ENCODE data around the gene NUP42. TPM values are rescaled to one million over a fixed set of nuclear protein-coding genes. Genes with fewer than 3 reads are reported as not detected.

The NUP42 gene
- total RNA-seq, 1 donor from 2014 or later = 60.1 TPM

- Histone ChIP-seq H3K9ac (no peak overlapping the region), H3K79me2 (ENCODE audit: low read depth) (no peaks in the 10 kb centered on the region), H2AFZ (replicated peaks) (no peak overlapping the region), H3K4me2 (no peak overlapping the region), H4K20me1 (ENCODE audit: low read depth) (no peaks in the 10 kb centered on the region), H3F3A (ENCODE audit: low read depth) (no peaks in the 10 kb centered on the region), H3K36me3 (no peaks in the 10 kb centered on the region), H3K27me3 (no peaks in the 10 kb centered on the region), H3K4me3 (no peak overlapping the region), H3K9me3 (ENCODE audit: low read depth) (no peaks in the 10 kb centered on the region), H3K4me1 (no peaks in the 10 kb centered on the region), H3K27ac (no peak overlapping the region)
- DNase-seq (ENCODE audit: low spot score) = no peak
- Mint-ChIP-seq H3K4me3 (no peak overlapping the region), H3K27ac (no peak overlapping the region), H3K4me1 (no peaks in the 10 kb centered on the region), H3K9me3 (no peaks in the 10 kb centered on the region), H3K27me3 (ENCODE audit: insufficient read depth, low read depth) (no peaks in the 10 kb centered on the region), H3K36me3 (peaks cover 9% of the 10 kb centered on the region)
- TF ChIP-seq CTCF (IDR thresholded peaks at IDR 0.05) (no peak), EZH2phosphoT487 (IDR thresholded peaks at IDR 0.05) (no peak)
These were observed 26.0 kb downstream of the NUP42 start for GRCh38 chr7:23207884-23208283.

- Histone ChIP-seq H3F3A (ENCODE audit: low read depth) (no peaks in the 10 kb centered on the region), H4K20me1 (ENCODE audit: low read depth) (no peaks in the 10 kb centered on the region), H2AFZ (replicated peaks) (no peak overlapping the region), H3K36me3 (no peaks in the 10 kb centered on the region), H3K27ac (no peak overlapping the region), H3K4me3 (no peak overlapping the region), H3K27me3 (no peaks in the 10 kb centered on the region), H3K4me1 (no peaks in the 10 kb centered on the region), H3K9me3 (ENCODE audit: low read depth) (no peaks in the 10 kb centered on the region), H3K4me2 (no peak overlapping the region), H3K79me2 (ENCODE audit: low read depth) (no peaks in the 10 kb centered on the region), H3K9ac (no peak overlapping the region)
- no peak for TF ChIP-seq EZH2 (IDR thresholded peaks at IDR 0.05)
- TF ChIP-seq CTCF (IDR thresholded peaks at IDR 0.05) = no peak
- TF ChIP-seq EZH2phosphoT487 (IDR thresholded peaks at IDR 0.05) = no peak
- no peak overlapping the region for H3K27ac Mint-ChIP-seq
- no peaks in the 10 kb centered on the region for H3K9me3 Mint-ChIP-seq
- no peaks in the 10 kb centered on the region for H3K4me1 Mint-ChIP-seq
- DNase-seq (ENCODE audit: low spot score) = no peak
- peaks cover 9% of the 10 kb centered on the region for H3K36me3 Mint-ChIP-seq
- no peaks in the 10 kb centered on the region for H3K27me3 Mint-ChIP-seq (ENCODE audit: insufficient read depth, low read depth)
- H3K4me3 Mint-ChIP-seq = no peak overlapping the region
These were observed 26.5 kb downstream of the NUP42 start for GRCh38 chr7:23208316-23208715.

- Histone ChIP-seq H3K27me3 (no peaks in the 10 kb centered on the region), H3K79me2 (ENCODE audit: low read depth) (no peaks in the 10 kb centered on the region), H3K9me3 (ENCODE audit: low read depth) (no peaks in the 10 kb centered on the region), H3K36me3 (no peaks in the 10 kb centered on the region), H3K27ac (no peak overlapping the region), H2AFZ (replicated peaks) (no peak overlapping the region), H3F3A (ENCODE audit: low read depth) (no peaks in the 10 kb centered on the region), H3K9ac (no peak overlapping the region), H3K4me3 (no peak overlapping the region), H4K20me1 (ENCODE audit: low read depth) (no peaks in the 10 kb centered on the region), H3K4me2 (no peak overlapping the region), H3K4me1 (no peaks in the 10 kb centered on the region)
- TF ChIP-seq EZH2phosphoT487 (IDR thresholded peaks at IDR 0.05) (no peak), EZH2 (IDR thresholded peaks at IDR 0.05) (no peak), CTCF (IDR thresholded peaks at IDR 0.05) (no peak)
- Mint-ChIP-seq H3K9me3 (no peaks in the 10 kb centered on the region), H3K36me3 (peaks cover 6% of the 10 kb centered on the region), H3K4me3 (no peak overlapping the region), H3K27ac (no peak overlapping the region), H3K27me3 (ENCODE audit: insufficient read depth, low read depth) (no peaks in the 10 kb centered on the region), H3K4me1 (no peaks in the 10 kb centered on the region)
- DNase-seq (ENCODE audit: low spot score) = no peak
These were observed 28.7 kb downstream of the NUP42 start for GRCh38 chr7:23210506-23210905.

- H3K27ac Mint-ChIP-seq = no peak overlapping the region
- H3K79me2 ChIP-seq (ENCODE audit: low read depth) = no peaks in the 10 kb centered on the region
- H3K27ac ChIP-seq = no peak overlapping the region
- H3K4me1 ChIP-seq = no peaks in the 10 kb centered on the region
- H3K9ac ChIP-seq = no peak overlapping the region
- H3K4me3 Mint-ChIP-seq = no peak overlapping the region
- H3K27me3 Mint-ChIP-seq (ENCODE audit: insufficient read depth, low read depth) = no peaks in the 10 kb centered on the region
- no peaks in the 10 kb centered on the region for H3K9me3 Mint-ChIP-seq
- DNase-seq (ENCODE audit: low spot score) = no peak
- H3K4me1 Mint-ChIP-seq = no peaks in the 10 kb centered on the region
- TF ChIP-seq CTCF (IDR thresholded peaks at IDR 0.05) (no peak), EZH2phosphoT487 (IDR thresholded peaks at IDR 0.05) (no peak), EZH2 (IDR thresholded peaks at IDR 0.05) (no peak)
- H3K4me3 ChIP-seq = no peak overlapping the region
- no peaks in the 10 kb centered on the region for H3K36me3 ChIP-seq
- H3K9me3 ChIP-seq (ENCODE audit: low read depth) = no peaks in the 10 kb centered on the region
- no peak overlapping the region for H3K4me2 ChIP-seq
- no peaks in the 10 kb centered on the region for H4K20me1 ChIP-seq (ENCODE audit: low read depth)
- H3K36me3 Mint-ChIP-seq = peaks cover 2% of the 10 kb centered on the region
- no peak overlapping the region for H2AFZ ChIP-seq (replicated peaks)
- no peaks in the 10 kb centered on the region for H3K27me3 ChIP-seq
- no peaks in the 10 kb centered on the region for H3F3A ChIP-seq (ENCODE audit: low read depth)
These were observed 29.7 kb downstream of the NUP42 start for GRCh38 chr7:23211589-23211988.
